ENCODE results near the gene RGMA. TPM values are rescaled to one million over a fixed set of nuclear protein-coding genes. Genes with fewer than 3 reads are reported as not detected.

RGMA gene
- total RNA-seq, 1 experiment from 2014 or later, result 1.3 TPM

DNA sequence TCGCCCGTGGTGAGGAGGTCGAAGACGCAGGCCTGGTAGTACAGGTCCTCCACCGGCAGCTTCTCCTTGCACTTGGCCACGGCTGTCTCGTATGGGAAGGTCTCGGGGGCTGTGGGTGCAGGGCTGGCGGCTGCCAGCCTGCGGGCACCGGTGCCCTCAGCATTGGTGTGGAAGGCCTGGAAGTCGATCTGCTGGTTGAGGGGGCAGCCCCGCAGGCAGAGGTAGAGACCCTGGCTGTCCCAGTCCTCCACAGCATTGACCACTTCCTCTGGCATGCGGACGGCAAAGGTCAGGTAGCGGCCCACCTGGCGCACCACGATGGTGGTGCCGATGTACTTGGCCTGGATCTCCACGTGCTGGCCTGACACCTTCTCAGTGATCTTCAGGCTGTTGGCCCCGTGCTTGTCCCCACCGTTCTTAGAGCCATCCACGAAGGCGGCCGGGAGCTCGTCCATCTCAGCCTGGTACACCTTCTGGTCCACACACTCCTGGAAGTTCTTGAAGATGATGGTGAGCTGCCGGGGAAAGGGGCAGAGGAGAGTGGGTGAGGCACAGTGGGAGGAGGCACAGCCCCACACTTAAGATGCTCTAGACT, 43.7 kb downstream of the RGMA start:
- H2AFZ ChIP-seq (ENCODE audit: low read length), result no peak overlapping the region
- no peaks in the 10 kb centered on the region for H3K9me3 ChIP-seq (ENCODE audit: low read length)
- no peaks in the 10 kb centered on the region for H3K9me2 ChIP-seq (replicated peaks; ENCODE audit: low read length)
- no peak overlapping the region for H3K9ac ChIP-seq (ENCODE audit: low read length)
- ChIA-PET CTCF (no interaction called here), POLR2A (ENCODE audit: unreplicated experiment) (interaction anchor here (0.6 kb wide), 1 partner anchor 65 kb away, joined by 10 read pairs; no protein-coding TSS in a partner anchor)
- no peak overlapping the region for H3K27ac ChIP-seq (ENCODE audit: low read length)
- no peak overlapping the region for H3K4me2 ChIP-seq (ENCODE audit: low read length)
- no TSS peak for BruUV-seq (replicated peaks)
- H3K4me3 ChIP-seq (ENCODE audit: low read length), result no peak overlapping the region
- TF ChIP-seq EZH2 (IDR thresholded peaks at IDR 0.05; ENCODE audit: low read length, unreplicated experiment) (no peak), EZH2phosphoT487 (IDR thresholded peaks at IDR 0.05; ENCODE audit: borderline replicate concordance, low read length) (no peak)
- TF ChIP-seq, protein P1, sequence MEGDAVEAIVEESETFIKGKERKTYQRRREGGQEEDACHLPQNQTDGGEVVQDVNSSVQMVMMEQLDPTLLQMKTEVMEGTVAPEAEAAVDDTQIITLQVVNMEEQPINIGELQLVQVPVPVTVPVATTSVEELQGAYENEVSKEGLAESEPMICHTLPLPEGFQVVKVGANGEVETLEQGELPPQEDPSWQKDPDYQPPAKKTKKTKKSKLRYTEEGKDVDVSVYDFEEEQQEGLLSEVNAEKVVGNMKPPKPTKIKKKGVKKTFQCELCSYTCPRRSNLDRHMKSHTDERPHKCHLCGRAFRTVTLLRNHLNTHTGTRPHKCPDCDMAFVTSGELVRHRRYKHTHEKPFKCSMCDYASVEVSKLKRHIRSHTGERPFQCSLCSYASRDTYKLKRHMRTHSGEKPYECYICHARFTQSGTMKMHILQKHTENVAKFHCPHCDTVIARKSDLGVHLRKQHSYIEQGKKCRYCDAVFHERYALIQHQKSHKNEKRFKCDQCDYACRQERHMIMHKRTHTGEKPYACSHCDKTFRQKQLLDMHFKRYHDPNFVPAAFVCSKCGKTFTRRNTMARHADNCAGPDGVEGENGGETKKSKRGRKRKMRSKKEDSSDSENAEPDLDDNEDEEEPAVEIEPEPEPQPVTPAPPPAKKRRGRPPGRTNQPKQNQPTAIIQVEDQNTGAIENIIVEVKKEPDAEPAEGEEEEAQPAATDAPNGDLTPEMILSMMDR (conservative IDR thresholded peaks at IDR 0.05; ENCODE audit: low read depth, low read length), result no peak
- no peaks in the 10 kb centered on the region for H3K79me2 ChIP-seq (ENCODE audit: low read length)
- no peak for DNase-seq
- H3K4me1 ChIP-seq (ENCODE audit: insufficient read depth, low read length), result no peaks in the 10 kb centered on the region
- H4K20me1 ChIP-seq (ENCODE audit: low read length), result no peaks in the 10 kb centered on the region
- H3F3A ChIP-seq (ENCODE audit: low read length, unreplicated experiment), result no peaks in the 10 kb centered on the region
- intact Hi-C loops (cut with micrococcal nuclease), result no loop called here
- ATAC-seq, result no peak
- no peaks in the 10 kb centered on the region for H3K36me3 ChIP-seq (ENCODE audit: low read depth, low read length)
- no peaks in the 10 kb centered on the region for H3K27me3 ChIP-seq (ENCODE audit: low read length)

- DNase-seq, result no peak
- Histone ChIP-seq H3K27ac (ENCODE audit: low read length) (no peak overlapping the region), H3K9me3 (ENCODE audit: low read length) (no peaks in the 10 kb centered on the region), H4K20me1 (ENCODE audit: low read length) (no peaks in the 10 kb centered on the region), H3K36me3 (ENCODE audit: low read depth, low read length) (no peaks in the 10 kb centered on the region), H3K4me3 (ENCODE audit: low read length) (no peak overlapping the region), H3K9ac (ENCODE audit: low read length) (no peak overlapping the region), H2AFZ (ENCODE audit: low read length) (no peak overlapping the region), H3F3A (ENCODE audit: low read length, unreplicated experiment) (no peaks in the 10 kb centered on the region), H3K79me2 (ENCODE audit: low read length) (no peaks in the 10 kb centered on the region), H3K4me1 (ENCODE audit: insufficient read depth, low read length) (no peaks in the 10 kb centered on the region), H3K27me3 (ENCODE audit: low read length) (no peaks in the 10 kb centered on the region), H3K4me2 (ENCODE audit: low read length) (no peak overlapping the region), H3K9me2 (replicated peaks; ENCODE audit: low read length) (no peaks in the 10 kb centered on the region)
- intact Hi-C loops (cut with micrococcal nuclease), result no loop called here
- TF ChIP-seq, protein P1 (conservative IDR thresholded peaks at IDR 0.05; ENCODE audit: low read depth, low read length), result no peak
- no peak for TF ChIP-seq EZH2 (IDR thresholded peaks at IDR 0.05; ENCODE audit: low read length, unreplicated experiment)
- TF ChIP-seq EZH2phosphoT487 (IDR thresholded peaks at IDR 0.05; ENCODE audit: borderline replicate concordance, low read length), result no peak
- no TSS peak for BruUV-seq (replicated peaks)
- ChIA-PET POLR2A (ENCODE audit: unreplicated experiment) (interaction anchor here (0.6 kb wide), 1 partner anchor 65 kb away, joined by 10 read pairs; no protein-coding TSS in a partner anchor), CTCF (no interaction called here)
- ATAC-seq, result no peak
Measured at GRCh38 chr15:93044301-93045190, 44.5 kb downstream of the RGMA start.

Data from PC-3 (cell line).